Left renal cortex interstitium (tissue), 4 donors: Measurements from ENCODE around the gene AQR. TPM values are rescaled to one million over a fixed set of nuclear protein-coding genes. Genes with fewer than 3 reads are reported as not detected.
"Not testable (repeated sequence)": the region's sequence is repeated elsewhere in the genome, so short reads cannot be mapped to it uniquely, and the experiment has no call there.

ENCODE experiments used
- DNase-seq, 4 donors: peaks; one replicate each; pipeline ENCODE4 v3.0.0-alpha.2; 2013; ENCODE audit warnings: low read depth in 4 of 4, low spot score in 2 of 4, missing footprints in 1 of 4
- polyA plus RNA-seq, 4 donors: library from polyadenylated mRNA; unstranded; fragments of 120-200 nt; gene quantifications; one replicate each; pipeline ENCODE4 v1.2.1, GENCODE V29; 2013; ENCODE audit not compliant: insufficient read length in 4 of 4

Gene AQR
- polyA plus RNA-seq, 4 donors: 37.3 to 43.2 (median 41.4) TPM

- no peak for DNase-seq
Measured at GRCh38 chr15:34964277-34964676, 5.3 kb downstream of the AQR start.

GRCh38 chr15:34953851-34954250, 15.7 kb downstream of the AQR start:
- DNase-seq: no peak

- DNase-seq: no peak
Measured at GRCh38 chr15:34952481-34952880, 17.1 kb downstream of the AQR start.

GRCh38 chr15:34951993-34952392, 17.5 kb downstream of the AQR start:
- DNase-seq: no peak

- no peak for DNase-seq
Measured at GRCh38 chr15:34944936-34945335, 24.6 kb downstream of the AQR start.

- no peak for DNase-seq
Measured at GRCh38 chr15:34943711-34944110, 25.8 kb downstream of the AQR start.

- not testable (repeated sequence) for DNase-seq
Measured at GRCh38 chr15:34943264-34943663, 26.3 kb downstream of the AQR start.

GRCh38 chr15:34942363-34942762, 27.2 kb downstream of the AQR start:
- DNase-seq: peak in 2 of 4 donors; percentile 6 to 16

GRCh38 chr15:34941831-34942230, 27.7 kb downstream of the AQR start:
- no peak for DNase-seq

GRCh38 chr15:34941185-34941698, 28.3 kb downstream of the AQR start:
- no peak for DNase-seq

GRCh38 chr15:34933432-34933975, 36.0 kb downstream of the AQR start:
- no peak for DNase-seq

- DNase-seq: not testable (repeated sequence)
Measured at GRCh38 chr15:34928349-34928748, 41.2 kb downstream of the AQR start.

GRCh38 chr15:34927726-34928125, 41.8 kb downstream of the AQR start:
- DNase-seq: no peak

- DNase-seq: no peak
Measured at GRCh38 chr15:34914317-34914716, 55.2 kb downstream of the AQR start.

GRCh38 chr15:34905047-34905446, 64.5 kb downstream of the AQR start:
- no peak for DNase-seq

GRCh38 chr15:34904527-34904926, 65.0 kb downstream of the AQR start:
- DNase-seq: no peak

GRCh38 chr15:34900748-34901147, 68.8 kb downstream of the AQR start:
- peak in 1 of 4 donors; percentile 3 for DNase-seq

GRCh38 chr15:34896183-34896582, 73.4 kb downstream of the AQR start:
- DNase-seq: no peak

GRCh38 chr15:34893967-34894366, 75.6 kb downstream of the AQR start:
- no peak for DNase-seq

- DNase-seq: no peak
Measured at GRCh38 chr15:34892963-34893591, 76.5 kb downstream of the AQR start.

- DNase-seq: no peak
Measured at GRCh38 chr15:34890424-34890823, 79.1 kb downstream of the AQR start.

- no peak for DNase-seq
Measured at GRCh38 chr15:34889476-34889875, 80.1 kb downstream of the AQR start.
